ENCODE data around the gene TTLL12. TPM values are rescaled to one million over a fixed set of nuclear protein-coding genes. Genes with fewer than 3 reads are reported as not detected.

The TTLL12 gene
- total RNA-seq, 1 donor from 2014 or later, result 40.9 TPM

- H3K4me3 Mint-ChIP-seq (ENCODE audit: low read depth), result no peak overlapping the region
- TF ChIP-seq, protein P1, sequence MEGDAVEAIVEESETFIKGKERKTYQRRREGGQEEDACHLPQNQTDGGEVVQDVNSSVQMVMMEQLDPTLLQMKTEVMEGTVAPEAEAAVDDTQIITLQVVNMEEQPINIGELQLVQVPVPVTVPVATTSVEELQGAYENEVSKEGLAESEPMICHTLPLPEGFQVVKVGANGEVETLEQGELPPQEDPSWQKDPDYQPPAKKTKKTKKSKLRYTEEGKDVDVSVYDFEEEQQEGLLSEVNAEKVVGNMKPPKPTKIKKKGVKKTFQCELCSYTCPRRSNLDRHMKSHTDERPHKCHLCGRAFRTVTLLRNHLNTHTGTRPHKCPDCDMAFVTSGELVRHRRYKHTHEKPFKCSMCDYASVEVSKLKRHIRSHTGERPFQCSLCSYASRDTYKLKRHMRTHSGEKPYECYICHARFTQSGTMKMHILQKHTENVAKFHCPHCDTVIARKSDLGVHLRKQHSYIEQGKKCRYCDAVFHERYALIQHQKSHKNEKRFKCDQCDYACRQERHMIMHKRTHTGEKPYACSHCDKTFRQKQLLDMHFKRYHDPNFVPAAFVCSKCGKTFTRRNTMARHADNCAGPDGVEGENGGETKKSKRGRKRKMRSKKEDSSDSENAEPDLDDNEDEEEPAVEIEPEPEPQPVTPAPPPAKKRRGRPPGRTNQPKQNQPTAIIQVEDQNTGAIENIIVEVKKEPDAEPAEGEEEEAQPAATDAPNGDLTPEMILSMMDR (IDR thresholded peaks at IDR 0.05; ENCODE audit: unreplicated experiment), result no peak
- H3K27ac Mint-ChIP-seq, result no peak overlapping the region
- H3K9me3 Mint-ChIP-seq (ENCODE audit: low read depth), result no peaks in the 10 kb centered on the region
- no peak for DNase-seq (ENCODE audit: low spot score, unreplicated experiment)
- no peaks in the 10 kb centered on the region for H3K27me3 Mint-ChIP-seq
- no peaks in the 10 kb centered on the region for H3K4me1 Mint-ChIP-seq (ENCODE audit: low read depth)
- peaks cover 5% of the 10 kb centered on the region for H3K36me3 Mint-ChIP-seq (ENCODE audit: insufficient read depth)
Measured at GRCh38 chr22:43171607-43172006, 15.3 kb downstream of the TTLL12 start.

- Mint-ChIP-seq H3K4me3 (ENCODE audit: low read depth) (no peak overlapping the region), H3K9me3 (ENCODE audit: low read depth) (no peaks in the 10 kb centered on the region), H3K27ac (no peak overlapping the region), H3K27me3 (no peaks in the 10 kb centered on the region), H3K4me1 (ENCODE audit: low read depth) (no peaks in the 10 kb centered on the region), H3K36me3 (ENCODE audit: insufficient read depth) (peaks cover 5% of the 10 kb centered on the region)
- TF ChIP-seq, protein P1 (IDR thresholded peaks at IDR 0.05; ENCODE audit: unreplicated experiment), result no peak
- no peak for DNase-seq (ENCODE audit: low spot score, unreplicated experiment)
Measured at GRCh38 chr22:43171019-43171491, 15.9 kb downstream of the TTLL12 start.

- Mint-ChIP-seq H3K4me3 (ENCODE audit: low read depth) (no peak overlapping the region), H3K36me3 (ENCODE audit: insufficient read depth) (peaks cover 5% of the 10 kb centered on the region), H3K27ac (no peak overlapping the region), H3K9me3 (ENCODE audit: low read depth) (no peaks in the 10 kb centered on the region), H3K27me3 (no peaks in the 10 kb centered on the region), H3K4me1 (ENCODE audit: low read depth) (no peaks in the 10 kb centered on the region)
- no peak for DNase-seq (ENCODE audit: low spot score, unreplicated experiment)
- TF ChIP-seq, protein P1 (IDR thresholded peaks at IDR 0.05; ENCODE audit: unreplicated experiment), result no peak
Measured at GRCh38 chr22:43170131-43170480, 16.8 kb downstream of the TTLL12 start.

DNA sequence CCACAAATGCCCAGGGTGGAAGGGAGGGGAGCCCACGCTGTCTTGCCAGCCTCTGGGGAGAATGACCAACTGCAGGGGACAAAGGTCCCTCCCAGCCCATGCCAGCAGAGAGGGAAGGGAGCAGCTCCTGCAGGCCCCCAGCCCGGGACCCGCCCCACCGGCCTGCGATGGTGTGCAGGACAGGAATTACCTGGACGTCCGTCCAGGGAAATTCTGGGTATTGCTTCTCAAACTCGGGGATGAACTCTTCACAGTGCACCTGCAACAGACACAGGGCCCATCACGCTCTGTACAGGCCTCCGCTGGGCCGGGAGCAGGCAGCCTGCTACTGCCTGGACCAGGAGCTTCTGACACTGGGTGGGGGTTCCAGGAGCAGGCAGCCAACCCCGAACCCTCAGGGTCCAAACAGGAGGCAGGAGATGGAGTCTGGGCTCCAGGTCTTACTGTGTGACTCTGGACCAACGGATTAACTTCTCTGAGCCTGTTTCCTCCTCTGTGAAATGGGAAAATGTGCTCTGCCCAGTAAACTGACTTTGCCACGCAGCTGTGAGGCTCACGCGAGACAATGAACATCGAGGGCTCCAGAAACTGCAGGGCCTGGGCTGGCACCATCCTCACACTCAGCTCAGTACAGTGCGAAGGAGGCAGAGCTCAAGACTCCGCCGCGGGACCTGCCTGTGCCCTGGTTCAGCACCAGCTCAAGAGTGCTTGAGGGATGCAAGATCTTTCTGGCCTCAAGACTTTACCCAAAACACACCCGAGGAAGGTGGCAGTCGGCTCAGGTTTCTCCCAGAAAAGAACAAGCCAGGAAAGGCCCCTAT is 17.4 kb downstream of the TTLL12 start:
- Mint-ChIP-seq H3K27me3 (peaks cover 1% of the 10 kb centered on the region), H3K4me3 (ENCODE audit: low read depth) (no peak overlapping the region), H3K36me3 (ENCODE audit: insufficient read depth) (peaks cover 5% of the 10 kb centered on the region), H3K4me1 (ENCODE audit: low read depth) (no peaks in the 10 kb centered on the region), H3K27ac (no peak overlapping the region), H3K9me3 (ENCODE audit: low read depth) (no peaks in the 10 kb centered on the region)
- no peak for DNase-seq (ENCODE audit: low spot score, unreplicated experiment)
- TF ChIP-seq, protein P1 (IDR thresholded peaks at IDR 0.05; ENCODE audit: unreplicated experiment), result no peak

DNA sequence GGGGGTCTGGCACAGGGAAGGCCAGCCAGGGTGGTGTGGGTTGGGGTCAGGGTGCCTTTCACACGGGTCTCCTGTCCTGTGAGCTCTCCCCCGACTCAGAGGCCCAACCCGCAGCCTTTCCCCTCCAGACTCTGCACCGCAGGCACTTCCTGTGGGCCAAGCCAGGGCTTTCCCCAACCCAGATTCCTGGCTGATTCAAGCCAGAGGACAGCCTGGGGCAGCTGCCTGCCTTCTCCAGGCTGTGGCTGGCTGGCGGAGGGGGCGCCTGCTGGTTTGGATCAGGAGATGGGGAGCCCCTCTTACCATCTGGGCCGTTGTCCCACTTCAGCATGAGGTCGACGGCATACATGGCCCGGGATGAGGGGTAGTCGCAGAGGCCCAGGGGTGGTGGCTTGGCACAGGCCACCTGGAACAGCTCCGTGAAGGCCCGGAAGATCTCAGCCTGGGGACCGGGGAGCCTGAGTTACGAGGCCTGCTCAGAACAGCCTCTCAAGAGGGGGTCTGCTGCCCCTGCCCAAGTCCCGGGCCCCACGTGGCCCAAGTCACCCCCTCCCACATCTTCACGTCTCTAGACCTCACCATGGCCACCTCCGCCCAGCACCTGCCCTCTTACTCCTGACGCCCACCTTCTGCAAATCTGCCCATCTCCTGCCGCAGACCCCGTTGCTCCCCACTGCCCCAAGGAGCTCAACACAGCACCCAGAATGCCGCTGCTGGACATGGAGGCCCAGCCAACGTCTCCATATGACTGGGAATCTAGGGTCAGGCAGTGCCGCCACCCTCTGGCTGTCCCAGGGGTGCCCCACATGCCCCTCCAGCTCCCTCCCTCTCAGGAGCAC is 18.2 kb downstream of the TTLL12 start:
- peaks cover 9% of the 10 kb centered on the region for H3K27me3 Mint-ChIP-seq
- peaks cover 5% of the 10 kb centered on the region for H3K36me3 Mint-ChIP-seq (ENCODE audit: insufficient read depth)
- TF ChIP-seq, protein P1 (IDR thresholded peaks at IDR 0.05; ENCODE audit: unreplicated experiment), result no peak
- no peaks in the 10 kb centered on the region for H3K9me3 Mint-ChIP-seq (ENCODE audit: low read depth)
- no peak overlapping the region for H3K27ac Mint-ChIP-seq
- H3K4me3 Mint-ChIP-seq (ENCODE audit: low read depth), result no peak overlapping the region
- no peak for DNase-seq (ENCODE audit: low spot score, unreplicated experiment)
- no peaks in the 10 kb centered on the region for H3K4me1 Mint-ChIP-seq (ENCODE audit: low read depth)
